Measurements from ENCODE around the gene SLC25A18. TPM values are rescaled to one million over a fixed set of nuclear protein-coding genes. Genes with fewer than 3 reads are reported as not detected.

Gene SLC25A18
- total and polyA plus RNA-seq, 2 of the 8 experiments (the other 6 are each of a cell fraction or from before 2014, with no cell fraction given), result 2.8 to 2.9 TPM

GRCh38 chr22:17588606-17589005 is 25.3 kb downstream of the SLC25A18 start (continued):
- TF ChIP-seq CHD1 (IDR thresholded peaks at IDR 0.05; ENCODE audit: low read depth, low read length) (no peak), SAP30 (IDR thresholded peaks at IDR 0.05; ENCODE audit: insufficient read depth, insufficient replicate concordance, low read length) (no peak)
